AG04450 (cell line): ENCODE data around the gene MAP1S. TPM values are rescaled to one million over a fixed set of nuclear protein-coding genes. Genes with fewer than 3 reads are reported as not detected.
"Not testable (repeated sequence)": the region's sequence is repeated elsewhere in the genome, so short reads cannot be mapped to it uniquely, and the experiment has no call there.

ENCODE experiments used
- CTCF ChIA-PET: fragments of 300-600, 350-600 bp; formaldehyde crosslinking; extraction: SDS; loops from one replicate; lab custom pipeline; 2022; ENCODE audit warnings: antibody characterized with exemption, inconsistent platforms; lab: Charles Lee
- POLR2A ChIA-PET: fragments of 350-600 bp; formaldehyde crosslinking; extraction: SDS; loops from one replicate; lab custom pipeline; 2021; ENCODE audit warnings: antibody characterized with exemption, inconsistent platforms; lab: Yijun Ruan, JAX
- DNase-seq: peaks from one replicate; pipeline ENCODE4 v3.0.0-alpha.2; 2011; ENCODE audit warnings: low read depth, low spot score
- H3K27ac ChIP-seq: one replicate; pipeline ENCODE4 v1.5.1; 2012; ENCODE audit warnings: low read depth, low read length, control low read depth
- H3K27me3 ChIP-seq: one replicate; pipeline ENCODE4 v1.6.0; 2012; ENCODE audit warnings: low read length; ENCODE audit not compliant: control insufficient read depth, insufficient read depth
- H3K4me3 ChIP-seq: 2 replicates; pipeline ENCODE4 v1.5.1; 2011; ENCODE audit warnings: mild to moderate bottlenecking, low read depth, low read length, control low read depth
- H3K9me3 ChIP-seq: 2 replicates; pipeline ENCODE4 v1.5.1; 2012; ENCODE audit warnings: low read length; ENCODE audit not compliant: control insufficient read depth, insufficient read depth
- CTCF ChIP-seq: IDR thresholded peaks from 2 replicates; pipeline ENCODE4 v1.5.1; 2011; ENCODE audit warnings: low read depth, low read length, control low read depth, inconsistent platforms
- polyA plus RNA-seq: library from polyadenylated mRNA; depleted of rRNA; stranded (reverse); fragments of >200 nt; gene quantifications from 2 replicates; pipeline ENCODE4 v1.2.3, GENCODE V29; 2011; rRNA removed

Gene MAP1S
- polyA plus RNA-seq, 1 experiment = 8.2 TPM

- no peak for TF ChIP-seq CTCF
- peaks cover 3% of the 10 kb centered on the region for H3K27me3 ChIP-seq
- H3K9me3 ChIP-seq = no peaks in the 10 kb centered on the region; the same call in 1 of the 2 replicates
- ChIA-PET CTCF (no interaction called here), POLR2A (no interaction called here)
- no peak overlapping the region for H3K4me3 ChIP-seq
- no peak for DNase-seq
- H3K27ac ChIP-seq = no peak overlapping the region
These were observed 60.0 kb downstream of the MAP1S start for GRCh38 chr19:17778968-17779929.

GRCh38 chr19:17780781-17781180 lies 61.5 kb downstream of the MAP1S start:
- Histone ChIP-seq H3K9me3 (no peaks in the 10 kb centered on the region; the same call in 1 of the 2 replicates), H3K27me3 (no peaks in the 10 kb centered on the region), H3K27ac (no peak overlapping the region), H3K4me3 (no peak overlapping the region)
- CTCF ChIA-PET = interaction anchor here (1.0 kb wide), 1 partner anchor 14 kb away, joined by 6 read pairs; no protein-coding TSS in a partner anchor
- POLR2A ChIA-PET = no interaction called here
- no peak for TF ChIP-seq CTCF
- no peak for DNase-seq

- H3K4me3 ChIP-seq, H3K27ac ChIP-seq, DNase-seq, H3K9me3 ChIP-seq, H3K27me3 ChIP-seq: not testable (repeated sequence)
- ChIA-PET CTCF (interaction anchor here (0.7 to 2.1 kb wide), 6 partner anchors 9 to 285 kb away, joined by 3 to 6 read pairs (median 4); partner anchors contain the start of gene RPL18A), POLR2A (interaction anchor here (0.6 kb wide), 1 partner anchor 9 kb away, joined by 4 read pairs; no protein-coding TSS in a partner anchor)
These were observed 64.4 kb downstream of the MAP1S start for GRCh38 chr19:17783721-17784120.

Other genes with a start within 250 kb of the MAP1S start
- gene SLC27A1, start 249.0 kb upstream of the MAP1S start, polyA plus RNA-seq = 8.3 and 9.4 TPM in 2 replicates
- gene PGLS, start 207.8 kb upstream of the MAP1S start, polyA plus RNA-seq = 40.5 and 60.8 TPM in 2 replicates
- gene COLGALT1, start 163.8 kb upstream of the MAP1S start, polyA plus RNA-seq = 89.0 and 102 TPM in 2 replicates
- gene UNC13A, start 31.1 kb upstream of the MAP1S start, polyA plus RNA-seq = 0.04 and 0.05 TPM in 2 replicates
- 0.15 and 0.35 TPM in 2 replicates for gene FCHO1, start 32.0 kb downstream of the MAP1S start, polyA plus RNA-seq
- gene B3GNT3, start 75.7 kb downstream of the MAP1S start, polyA plus RNA-seq = not detected in 2 replicates
- not detected in 2 replicates for gene INSL3, start 102.0 kb downstream of the MAP1S start, polyA plus RNA-seq
- gene JAK3, start 128.5 kb downstream of the MAP1S start, polyA plus RNA-seq = 0.99 and 1.4 TPM in 2 replicates
- 890 and 1,276 TPM in 2 replicates for gene RPL18A, start 140.4 kb downstream of the MAP1S start, polyA plus RNA-seq
- gene SLC5A5, start 152.5 kb downstream of the MAP1S start, polyA plus RNA-seq = not detected in 2 replicates
- 36.0 and 40.9 TPM in 2 replicates for gene CCDC124, start 213.5 kb downstream of the MAP1S start, polyA plus RNA-seq
- 0.05 and 0.07 TPM in 2 replicates for gene KCNN1, start 247.6 kb downstream of the MAP1S start, polyA plus RNA-seq